ENCODE results near the gene ZDHHC14.

DNA sequence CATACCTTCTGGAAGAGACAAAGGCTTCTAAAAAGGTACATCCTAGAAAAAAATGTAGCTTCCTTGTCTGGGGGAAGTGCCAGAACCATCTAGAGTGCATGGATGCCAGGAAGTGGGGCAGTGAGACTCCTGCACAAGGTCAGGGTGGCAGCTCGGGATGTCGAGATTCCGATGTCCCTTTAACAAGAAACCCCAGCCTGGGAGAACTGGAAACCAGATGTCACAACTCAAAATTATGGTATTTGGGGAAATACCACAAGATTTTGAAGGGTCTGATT is 168.4 kb downstream of the ZDHHC14 start:
- no peak for TF ChIP-seq POLR2A (IDR thresholded peaks at IDR 0.05; ENCODE audit: low read length)
- TF ChIP-seq GATA1 (IDR thresholded peaks at IDR 0.05; ENCODE audit: low read depth, low read length), result no peak
